K562 (cell line): Measurements from ENCODE around the gene GORASP2. TPM values are rescaled to one million over a fixed set of nuclear protein-coding genes. Genes with fewer than 3 reads are reported as not detected.
A peak's percentile ranks its signal among the peaks of the same experiment; 100 is the strongest.

Experiments
- ATAC-seq: fragments of 200-7000 bp; cut with Tn5 transposase; 3 replicates; pipeline ENCODE4 v1.9.1; 2020; ENCODE audit warnings: moderate library complexity
- BruUV-seq: library from RNA; stranded (reverse); fragments of 400-500 nt; replicated peaks from 2 replicates; lab custom pipeline; 2021; lab: Mats Ljungman, UMichigan
- CTCF ChIA-PET: fragments of 300-600 bp; formaldehyde crosslinking; extraction: SDS; loops from one replicate; lab custom pipeline; 2021; ENCODE audit warnings: low intra/inter-chr PET ratio; lab: Yijun Ruan, JAX
- POLR2A ChIA-PET: fragments of 300-600, 350-650 bp; sonication (Branson Sonifier 250); formaldehyde crosslinking; extraction: SDS; loops from one replicate; lab custom pipeline; 2021; ENCODE audit warnings: antibody characterized with exemption, inconsistent platforms; lab: Yijun Ruan, JAX
- DNase-seq, 4 experiments: peaks; one replicate each; pipeline versions ENCODE4 v3.0.0 to v3.0.0-alpha.2; 2011 to 2018; ENCODE audit warnings: low spot score in 3 of 4, mixed read lengths in 3 of 4; ENCODE audit errors: extremely low read depth in 1 of 4
- FAIRE-seq: peaks from 2 replicates; lab custom pipeline; 2011; peaks lifted over from hg19 to GRCh38; lab: Jason Lieb, UNC
- H2AFZ ChIP-seq: 2 replicates; pipeline ENCODE4 v1.6.0; 2011; ENCODE audit warnings: low read depth, low read length, control low read depth, inconsistent platforms
- H3K27ac ChIP-seq: fragments of 200-600 bp; 3 replicates; pipeline ENCODE4 v1.8.0; 2011; ENCODE audit warnings: low read depth, mild to moderate bottlenecking, control low read depth, inconsistent platforms, low read length, moderate library complexity, mixed read lengths; ENCODE audit errors: extremely low read depth
- H3K27me3 ChIP-seq, 2 experiments: fragments of 300-600 bp in 1 of 2; 2 replicates in 1 of 2; 3 replicates in 1 of 2; pipeline versions ENCODE4 v1.6.0 to v1.8.0; 2011; ENCODE audit warnings: inconsistent platforms in 2 of 2, low read length in 2 of 2, mild to moderate bottlenecking in 1 of 2, mixed read lengths in 1 of 2, moderate library complexity in 1 of 2; ENCODE audit not compliant: control insufficient read depth in 2 of 2, insufficient read depth in 2 of 2
- H3K36me3 ChIP-seq: fragments of 300-600 bp; 3 replicates; pipeline ENCODE4 v1.8.0; 2011; ENCODE audit warnings: mild to moderate bottlenecking, low read length, inconsistent platforms; ENCODE audit not compliant: control insufficient read depth, insufficient read depth
- H3K4me1 ChIP-seq, 2 experiments: fragments of 200-600 bp in 1 of 2; replicated peaks in 1 of 2; 2 replicates in 1 of 2; 3 replicates in 1 of 2; pipeline versions ENCODE4 v1.5.1 to v1.8.0; 2011; ENCODE audit warnings: inconsistent platforms in 2 of 2, low read length in 2 of 2, mild to moderate bottlenecking in 1 of 2, mixed read lengths in 1 of 2, moderate library complexity in 1 of 2; ENCODE audit not compliant: control insufficient read depth in 2 of 2, insufficient read depth in 2 of 2
- H3K4me2 ChIP-seq: 2 replicates; pipeline ENCODE4 v1.6.1; 2011; ENCODE audit warnings: low read length, control low read depth, inconsistent platforms, mixed read lengths; ENCODE audit not compliant: insufficient read depth
- H3K4me3 ChIP-seq: fragments of 200-600 bp; sonication (generic), shearing (Covaris generic); 2 replicates; pipeline ENCODE4 v1.5.1; 2016; ENCODE audit warnings: control low read depth, inconsistent platforms
- H3K79me2 ChIP-seq: fragments of 200-600 bp; 3 replicates; pipeline ENCODE4 v1.8.0; 2011; ENCODE audit warnings: low read length, inconsistent platforms; ENCODE audit not compliant: control insufficient read depth, insufficient read depth
- H3K9ac ChIP-seq, 2 experiments: 2 replicates each; pipeline versions ENCODE4 v1.6.0 to v1.6.1; 2011; ENCODE audit warnings: low read depth in 2 of 2, low read length in 2 of 2, control low read depth in 1 of 2, inconsistent platforms in 1 of 2, mild to moderate bottlenecking in 1 of 2, mixed read lengths in 1 of 2; ENCODE audit not compliant: insufficient read depth in 1 of 2
- H3K9me1 ChIP-seq: one replicate; pipeline ENCODE4 v1.6.0; 2011; ENCODE audit warnings: inconsistent platforms, mild to moderate bottlenecking, low read length, moderate library complexity; ENCODE audit not compliant: control insufficient read depth, insufficient read depth
- H3K9me3 ChIP-seq: replicated peaks from 2 replicates; pipeline ENCODE4 v1.5.1; 2011; ENCODE audit warnings: low read depth, low read length, inconsistent platforms; ENCODE audit not compliant: control insufficient read depth, insufficient read depth
- H4K20me1 ChIP-seq: replicated peaks from 2 replicates; pipeline ENCODE4 v1.6.1; 2011; ENCODE audit warnings: low read length, inconsistent platforms, mixed read lengths; ENCODE audit not compliant: control insufficient read depth, insufficient read depth
- BCOR ChIP-seq: fragments of 450-650 bp; IDR thresholded peaks from 2 replicates; pipeline ENCODE4 v1.6.1; 2016
- ELF4 ChIP-seq: fragments of 450-650 bp; formaldehyde crosslinking; IDR thresholded peaks from 2 replicates; pipeline ENCODE4 v1.4.0; 2022; ENCODE audit warnings: missing genetic modification characterization
- FOSL1 ChIP-seq: fragments of 200-800 bp; sonication (Bioruptor generic); conservative IDR thresholded peaks from 2 replicates; pipeline ENCODE4 v1.6.1; 2016; ENCODE audit warnings: missing genetic modification characterization, missing compliant biosample characterization
- GTF2F1 ChIP-seq: IDR thresholded peaks from 2 replicates; pipeline ENCODE4 v1.6.1; 2011; ENCODE audit warnings: low read depth, low read length, improper control_type of control experiment
- HNRNPK ChIP-seq: fragments of 200-400 bp; formaldehyde crosslinking; IDR thresholded peaks from one replicate; pipeline ENCODE4 v1.6.1; 2018; ENCODE audit warnings: mild to moderate bottlenecking, low read depth, low read length; ENCODE audit not compliant: poor library complexity, severe bottlenecking
- KAT7 ChIP-seq: sonication (generic); formaldehyde crosslinking; IDR thresholded peaks from 2 replicates; pipeline ENCODE4 v1.8.0; 2022; ENCODE audit warnings: missing genetic modification reagents, mild to moderate bottlenecking, borderline replicate concordance
- MYNN ChIP-seq, 2 experiments: sonication (generic); formaldehyde crosslinking in 1 of 2; IDR thresholded peaks; 2 replicates each; pipeline versions ENCODE4 v1.5.0 to v1.6.1; 2016 to 2020; ENCODE audit warnings: antibody characterized with exemption in 1 of 2, missing genetic modification reagents in 1 of 2
- NFE2 ChIP-seq: IDR thresholded peaks from 2 replicates; pipeline ENCODE4 v1.6.1; 2014; ENCODE audit warnings: antibody characterized with exemption, low read depth
- POU5F1 ChIP-seq: fragments of 150-350 bp; IDR thresholded peaks from 2 replicates; pipeline ENCODE4 v1.6.1; 2014; ENCODE audit warnings: borderline replicate concordance, low read length, low read depth, mild to moderate bottlenecking; ENCODE audit not compliant: partially characterized antibody
- RCOR1 ChIP-seq, 2 experiments: IDR thresholded peaks; 2 replicates each; pipeline ENCODE4 v1.6.1; 2012; ENCODE audit warnings: low read depth in 2 of 2, low read length in 2 of 2, borderline replicate concordance in 1 of 2, improper control_type of control experiment in 1 of 2
- RFX1 ChIP-seq: fragments of 450-650 bp; IDR thresholded peaks from 2 replicates; pipeline ENCODE4 v1.6.1; 2016; ENCODE audit warnings: mild to moderate bottlenecking, moderate library complexity
- STAG1 ChIP-seq: sonication (generic); formaldehyde crosslinking; IDR thresholded peaks from 2 replicates; pipeline ENCODE4 v1.5.0; 2020; ENCODE audit warnings: missing genetic modification reagents, borderline replicate concordance
- ZNF197 ChIP-seq: fragments of 200-800 bp; sonication (Bioruptor generic); IDR thresholded peaks from 2 replicates; pipeline ENCODE4 v1.6.1; 2016; ENCODE audit warnings: low read depth, missing genetic modification characterization, missing compliant biosample characterization
- ZNF589 ChIP-seq: fragments of 200-800 bp; sonication (Bioruptor generic); IDR thresholded peaks from 2 replicates; pipeline ENCODE4 v1.6.1; 2016; ENCODE audit warnings: low read depth, missing genetic modification characterization, missing compliant biosample characterization
- ZNF668 ChIP-seq: fragments of 250-450 bp; sonication (Bioruptor Pico); IDR thresholded peaks from 2 replicates; pipeline ENCODE4 v1.8.0; 2022; ENCODE audit warnings: mild to moderate bottlenecking, inconsistent platforms
- ZSCAN29 ChIP-seq: fragments of 450-650 bp; IDR thresholded peaks from 2 replicates; pipeline ENCODE4 v1.6.1; 2017
- WGBS: fragments of 100-300 bp; shearing (Covaris generic); methylation state at CpG from one replicate; pipeline ENCODE4 v1.1.6; 2016; ENCODE audit warnings: low coverage, mixed read lengths; ENCODE audit not compliant: insufficient coverage; ENCODE audit errors: missing lambda C conversion rate; 5-methylcytosine and 5-hydroxymethylcytosine counted together
- in situ Hi-C: fragments of 300-500 bp; cut with MboI; formaldehyde crosslinking; loops from 4 replicates; pipeline ENCODE4 v1.15.0; 2018; ENCODE audit warnings: inconsistent platforms, mixed read lengths
- intact Hi-C: fragments of 100-400 bp; cut with micrococcal nuclease; formaldehyde crosslinking; loops from 2 replicates; pipeline ENCODE4 v1.14.2; 2022
- polyA plus RNA-seq, 8 experiments: library from polyadenylated mRNA; depleted of rRNA in 4 of 8; stranded (reverse) in 5 of 8; unstranded in 3 of 8; fragments of >200 nt; fragmentation: Nextera tagmentation in 2 of 8; fragmentation: Illumina TruSeq in 1 of 8; extraction: Ambion mirVana in 2 of 8; extraction: Trizol in 1 of 8; gene quantifications; 2 replicates each; pipeline versions ENCODE4 v1.2.1 to v1.2.3, GENCODE V29; 2011 to 2014; ENCODE audit warnings: inconsistent platforms in 1 of 8, missing spikeins in 1 of 8
- total RNA-seq, 7 experiments: library from RNA; depleted of rRNA in 6 of 7; stranded (reverse); fragments of >200 nt in 6 of 7; fragmentation: Illumina TruSeq in 2 of 7; extraction: Trizol in 2 of 7; gene quantifications; 2 replicates each; pipeline versions ENCODE4 v1.2.1 to v1.2.3, GENCODE V29; 2011 to 2021; ENCODE audit warnings: low replicate concordance in 1 of 7
- TF ChIP-seq, protein P1 (sequence below), 2 experiments: fragments of 450-650 bp; IDR thresholded peaks; 2 replicates each; pipeline ENCODE4 v1.6.1; 2016
- TF ChIP-seq, protein P2 (sequence below): fragments of 250-450 bp; sonication (Bioruptor Pico); IDR thresholded peaks from 2 replicates; pipeline ENCODE4 v1.4.0; 2020

GORASP2 gene
- total and polyA plus RNA-seq, 9 of the 15 experiments (the other 6 are each of a cell fraction or from before 2014, with no cell fraction given) = 27.4 to 180 (median 59.6) TPM

DNA sequence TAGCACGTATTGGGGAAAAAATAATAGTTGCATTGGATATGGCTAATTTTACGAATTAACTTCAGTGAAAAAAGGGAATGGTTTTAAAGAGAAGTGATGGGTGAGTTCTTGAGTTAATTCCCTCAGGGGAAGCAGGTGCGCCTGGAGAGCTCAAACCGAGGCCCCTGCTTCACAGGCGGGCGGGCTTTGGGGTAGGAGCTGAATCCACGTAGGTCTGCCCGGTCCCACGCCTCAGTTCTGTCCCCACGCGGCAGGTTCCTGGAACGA, 44.1 kb downstream of the GORASP2 start (continued):
- TF ChIP-seq ELF4 (CRISPR knock-in tag) = peak; percentile 77; the same call in 1 of the 2 replicates
- TF ChIP-seq, all 486 proteins: peak for 19

DNA sequence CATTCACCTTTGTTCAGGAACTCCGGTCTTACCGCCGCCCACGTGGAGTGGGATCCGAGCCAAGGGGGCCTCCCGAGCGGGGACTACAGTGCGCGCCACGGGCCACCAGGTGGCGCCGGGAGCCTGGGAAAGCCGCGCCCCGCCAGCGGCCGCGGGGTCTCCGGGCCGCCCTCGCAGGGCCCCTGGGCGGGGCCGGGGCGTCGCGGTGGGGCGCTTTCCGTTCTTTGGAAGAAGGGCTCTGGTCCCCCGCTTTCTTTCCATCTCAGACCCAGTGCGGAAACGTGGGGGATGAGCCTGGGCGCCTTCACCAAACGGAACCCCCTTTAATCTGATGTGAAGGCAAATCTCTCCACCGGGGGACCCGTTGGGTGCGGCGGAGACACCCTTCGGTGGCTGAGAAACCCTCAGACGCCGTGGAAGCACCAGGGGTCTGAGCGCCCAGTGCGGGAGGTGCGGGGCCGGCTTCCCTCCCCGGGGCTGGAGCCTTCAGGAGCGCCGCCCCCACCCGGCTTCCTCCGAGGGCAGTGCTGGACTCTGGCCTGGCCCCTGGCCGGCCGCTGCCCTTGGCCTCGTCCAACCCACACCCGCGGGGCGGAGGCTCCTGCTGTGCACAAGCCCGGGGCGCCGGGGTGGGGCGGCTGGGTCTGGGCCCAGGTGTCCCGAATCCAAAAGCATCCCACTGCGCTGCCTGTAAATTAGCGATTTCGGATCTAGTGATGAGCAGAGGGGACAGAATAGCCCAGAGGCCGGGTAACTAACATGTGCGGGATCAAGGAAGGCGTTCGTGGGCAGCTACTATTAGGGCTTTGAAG, 44.6 kb downstream of the GORASP2 start:
- H3K27ac ChIP-seq = peak overlapping the region; percentile 73
- H3K4me2 ChIP-seq = peak overlapping the region; percentile 80
- CTCF ChIA-PET = interaction anchor here (0.6 to 2.2 kb wide), 11 partner anchors 101 to 1153 kb away, joined by 3 to 25 read pairs (median 4); no protein-coding TSS in a partner anchor
- peaks cover 12 to 20% of the 10 kb centered on the region in 2 experiments; a peak in 4 of 5 replicates for H3K4me1 ChIP-seq
- H3K9me3 ChIP-seq = no peaks in the 10 kb centered on the region
- DNase-seq (peak; percentile 96 to 99 (median 98)), ATAC-seq (peak; percentile 92), FAIRE-seq (peak; percentile 83)
- no peaks in the 10 kb centered on the region for H3K79me2 ChIP-seq
- no peaks in the 10 kb centered on the region for H3K36me3 ChIP-seq
- intact Hi-C loops (loop anchor here (1.0 to 10.0 kb wide), 8 partner anchors 45 to 1141 kb away; partner anchors contain the start of genes CYBRD1, DCAF17 and METTL8), in situ Hi-C loops (loop anchor here (5.0 to 25.0 kb wide), 2 partner anchors 444 to 1139 kb away; partner anchors contain the start of gene DLX2)
- peak overlapping the region; percentile 99 for H2AFZ ChIP-seq
- BruUV-seq = no TSS peak
- POLR2A ChIA-PET = interaction anchor here (0.6 to 2.0 kb wide), 8 partner anchors 12 to 177 kb away, joined by 3 to 10 read pairs (median 3); partner anchors contain the start of gene GORASP2
- peak overlapping the region; percentile 89 to 96 for H3K9ac ChIP-seq
- WGBS = 7% methylated on average over 63 of the region's 67 CpGs
- H3K9me1 ChIP-seq = no peaks in the 10 kb centered on the region
- H3K27me3 ChIP-seq = no peaks in the 10 kb centered on the region
- H4K20me1 ChIP-seq = no peaks in the 10 kb centered on the region
- H3K4me3 ChIP-seq = peak overlapping the region; percentile 56
- TF ChIP-seq MYNN (IDR thresholded peaks at IDR 0.05) = no peak; the same call in 1 of the 2 replicates
- TF ChIP-seq MYNN (CRISPR knock-in tag; IDR thresholded peaks at IDR 0.05) = no peak
- peak; percentile 19; the same call in 1 of the 2 replicates for TF ChIP-seq ZSCAN29
- TF ChIP-seq, protein P1, sequence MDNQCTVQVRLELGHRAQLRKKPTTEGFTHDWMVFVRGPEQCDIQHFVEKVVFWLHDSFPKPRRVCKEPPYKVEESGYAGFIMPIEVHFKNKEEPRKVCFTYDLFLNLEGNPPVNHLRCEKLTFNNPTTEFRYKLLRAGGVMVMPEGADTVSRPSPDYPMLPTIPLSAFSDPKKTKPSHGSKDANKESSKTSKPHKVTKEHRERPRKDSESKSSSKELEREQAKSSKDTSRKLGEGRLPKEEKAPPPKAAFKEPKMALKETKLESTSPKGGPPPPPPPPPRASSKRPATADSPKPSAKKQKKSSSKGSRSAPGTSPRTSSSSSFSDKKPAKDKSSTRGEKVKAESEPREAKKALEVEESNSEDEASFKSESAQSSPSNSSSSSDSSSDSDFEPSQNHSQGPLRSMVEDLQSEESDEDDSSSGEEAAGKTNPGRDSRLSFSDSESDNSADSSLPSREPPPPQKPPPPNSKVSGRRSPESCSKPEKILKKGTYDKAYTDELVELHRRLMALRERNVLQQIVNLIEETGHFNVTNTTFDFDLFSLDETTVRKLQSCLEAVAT (IDR thresholded peaks at IDR 0.05) = no peak
- no peak for TF ChIP-seq RFX1
- TF ChIP-seq BCOR = no peak
- TF ChIP-seq STAG1 (CRISPR knock-in tag) = peak; percentile 95
- TF ChIP-seq HNRNPK = no peak
- peak in 1 of 2 experiments; percentile 65; a peak in 1 of 4 replicates for TF ChIP-seq RCOR1 (IDR thresholded peaks at IDR 0.05; ENCODE audit: borderline replicate concordance in 1 of 2, low read depth in 2 of 2, low read length in 2 of 2)
- no peak for TF ChIP-seq ZNF589 (CRISPR knock-in tag)
- TF ChIP-seq NFE2 = no peak
- TF ChIP-seq ZNF668 (CRISPR knock-in tag) = no peak
- no peak for TF ChIP-seq KAT7
- TF ChIP-seq, protein P2, sequence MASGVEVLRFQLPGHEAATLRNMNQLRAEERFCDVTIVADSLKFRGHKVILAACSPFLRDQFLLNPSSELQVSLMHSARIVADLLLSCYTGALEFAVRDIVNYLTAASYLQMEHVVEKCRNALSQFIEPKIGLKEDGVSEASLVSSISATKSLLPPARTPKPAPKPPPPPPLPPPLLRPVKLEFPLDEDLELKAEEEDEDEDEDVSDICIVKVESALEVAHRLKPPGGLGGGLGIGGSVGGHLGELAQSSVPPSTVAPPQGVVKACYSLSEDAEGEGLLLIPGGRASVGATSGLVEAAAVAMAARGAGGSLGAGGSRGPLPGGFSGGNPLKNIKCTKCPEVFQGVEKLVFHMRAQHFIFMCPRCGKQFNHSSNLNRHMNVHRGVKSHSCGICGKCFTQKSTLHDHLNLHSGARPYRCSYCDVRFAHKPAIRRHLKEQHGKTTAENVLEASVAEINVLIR (CRISPR knock-in tag) = no peak
- TF ChIP-seq POU5F1 = no peak
- no peak for TF ChIP-seq ZNF197
- TF ChIP-seq GTF2F1 = no peak
- peak; percentile 48 for TF ChIP-seq FOSL1 (tag)
